Activated naive CD4-positive, alpha-beta T cell treated with anti-CD3 and anti-CD28 coated beads, Interleukin-2, amount 50 U/mL, for 24 hours (primary cell): ENCODE results near the gene EYA2.
"Not testable (repeated sequence)": the region's sequence is repeated elsewhere in the genome, so short reads cannot be mapped to it uniquely, and the experiment has no call there.

Experiments
- H3K27ac Mint-ChIP-seq: one replicate; pipeline ENCODE4 v1.8.0; 2021; ENCODE audit warnings: mild to moderate bottlenecking, mixed read lengths
- H3K27me3 Mint-ChIP-seq: one replicate; pipeline ENCODE4 v1.8.0; 2021; ENCODE audit warnings: mixed read lengths
- H3K36me3 Mint-ChIP-seq: one replicate; pipeline ENCODE4 v1.8.0; 2021; ENCODE audit warnings: mixed read lengths
- H3K4me1 Mint-ChIP-seq: one replicate; pipeline ENCODE4 v1.8.0; 2021; ENCODE audit warnings: mixed read lengths
- H3K4me3 Mint-ChIP-seq: one replicate; pipeline ENCODE4 v1.8.0; 2021; ENCODE audit warnings: mild to moderate bottlenecking, mixed read lengths
- H3K9me3 Mint-ChIP-seq: one replicate; pipeline ENCODE4 v1.8.0; 2021; ENCODE audit warnings: mixed read lengths

Gene EYA2

DNA sequence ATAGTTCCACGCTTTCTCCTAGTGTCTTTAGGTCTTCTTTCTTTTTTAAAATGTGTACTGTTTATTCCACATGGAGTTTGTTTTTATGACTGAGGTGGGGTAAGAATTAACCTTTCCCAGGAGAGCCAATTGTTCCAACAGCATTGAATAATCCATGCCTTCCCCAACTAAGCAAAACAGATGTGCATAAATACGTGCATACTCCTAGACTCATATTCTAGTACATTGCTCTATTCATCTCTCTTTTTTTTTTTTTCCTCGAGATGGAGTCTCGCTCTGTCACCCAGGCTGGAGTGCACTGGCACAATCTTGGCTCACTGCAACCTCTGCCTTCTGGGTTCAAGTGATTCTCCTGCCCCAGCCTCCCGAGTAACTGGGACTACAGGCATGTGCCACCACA, 14.7 kb upstream of the EYA2 start:
- H3K27me3 Mint-ChIP-seq: peaks cover 13% of the 10 kb centered on the region
- H3K9me3 Mint-ChIP-seq, H3K4me3 Mint-ChIP-seq, H3K27ac Mint-ChIP-seq, H3K4me1 Mint-ChIP-seq, H3K36me3 Mint-ChIP-seq: not testable (repeated sequence)

DNA sequence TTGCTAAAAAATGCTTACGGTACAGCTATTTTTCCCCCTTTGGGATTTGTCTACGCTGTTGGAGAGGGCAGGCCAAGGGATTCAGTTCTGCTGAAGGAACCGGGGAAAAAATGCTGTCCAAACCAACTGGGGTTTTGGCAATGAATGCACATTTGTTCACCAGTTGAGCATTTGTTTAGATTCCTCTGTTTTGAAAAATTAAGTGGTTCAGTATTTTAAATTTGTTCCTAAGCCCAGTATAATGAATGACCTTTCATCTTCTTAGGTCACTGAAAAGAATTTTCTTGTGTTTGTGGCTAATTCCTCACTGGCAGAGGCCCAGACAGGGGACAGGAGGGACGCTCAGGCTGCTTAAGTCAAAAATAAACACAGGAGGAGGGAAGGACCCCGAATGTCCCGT, 10.8 kb upstream of the EYA2 start:
- peaks cover 22% of the 10 kb centered on the region for H3K27me3 Mint-ChIP-seq
- no peaks in the 10 kb centered on the region for H3K36me3 Mint-ChIP-seq
- no peaks in the 10 kb centered on the region for H3K4me1 Mint-ChIP-seq
- no peak overlapping the region for H3K4me3 Mint-ChIP-seq
- peaks cover 4% of the 10 kb centered on the region for H3K9me3 Mint-ChIP-seq
- no peak overlapping the region for H3K27ac Mint-ChIP-seq

DNA sequence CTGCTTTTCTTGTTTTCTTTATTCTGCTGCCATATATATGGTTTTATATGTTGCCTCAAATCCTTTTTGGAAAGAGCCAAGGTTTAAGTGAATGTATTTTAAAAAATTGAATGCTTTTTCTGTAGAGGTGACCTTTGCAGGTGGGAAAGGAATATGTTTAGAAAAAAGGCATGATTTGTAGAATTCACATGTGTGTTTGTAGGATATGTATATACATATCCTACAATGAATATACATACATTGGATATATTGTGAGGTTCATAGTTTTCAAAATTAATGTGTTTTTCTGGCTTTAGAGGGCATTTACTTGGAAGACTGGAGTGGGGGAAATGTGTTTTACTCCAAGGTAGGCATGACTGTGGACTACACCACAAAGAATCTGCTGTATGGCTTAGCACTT, 4.0 kb upstream of the EYA2 start:
- H3K36me3 Mint-ChIP-seq: no peaks in the 10 kb centered on the region
- H3K4me1 Mint-ChIP-seq: no peaks in the 10 kb centered on the region
- peaks cover 3% of the 10 kb centered on the region for H3K9me3 Mint-ChIP-seq
- H3K4me3 Mint-ChIP-seq: no peak overlapping the region
- peaks cover 32% of the 10 kb centered on the region for H3K27me3 Mint-ChIP-seq
- no peak overlapping the region for H3K27ac Mint-ChIP-seq

DNA sequence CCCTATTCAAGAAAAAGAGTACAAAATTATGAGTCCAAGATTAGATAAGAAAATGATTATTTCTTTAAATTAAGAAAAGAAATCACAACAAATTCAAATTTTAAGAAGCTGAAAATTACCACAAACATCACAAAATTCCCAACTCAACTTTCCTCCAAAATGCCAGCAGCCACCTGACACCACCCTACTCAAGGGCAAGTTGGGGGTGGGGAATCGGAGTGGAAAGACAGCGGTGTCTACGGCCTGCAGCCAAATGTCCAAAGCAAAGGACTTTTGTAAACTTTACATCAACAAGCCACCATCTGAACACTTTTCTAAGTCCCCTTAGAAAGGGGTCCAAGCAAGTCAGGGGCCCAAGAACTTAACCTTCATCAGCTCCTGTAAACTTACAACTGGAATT, 1.6 kb upstream of the EYA2 start:
- Mint-ChIP-seq H3K4me1 (no peaks in the 10 kb centered on the region), H3K9me3 (no peaks in the 10 kb centered on the region), H3K36me3 (no peaks in the 10 kb centered on the region), H3K4me3 (no peak overlapping the region), H3K27me3 (peaks cover 43% of the 10 kb centered on the region), H3K27ac (no peak overlapping the region)

DNA sequence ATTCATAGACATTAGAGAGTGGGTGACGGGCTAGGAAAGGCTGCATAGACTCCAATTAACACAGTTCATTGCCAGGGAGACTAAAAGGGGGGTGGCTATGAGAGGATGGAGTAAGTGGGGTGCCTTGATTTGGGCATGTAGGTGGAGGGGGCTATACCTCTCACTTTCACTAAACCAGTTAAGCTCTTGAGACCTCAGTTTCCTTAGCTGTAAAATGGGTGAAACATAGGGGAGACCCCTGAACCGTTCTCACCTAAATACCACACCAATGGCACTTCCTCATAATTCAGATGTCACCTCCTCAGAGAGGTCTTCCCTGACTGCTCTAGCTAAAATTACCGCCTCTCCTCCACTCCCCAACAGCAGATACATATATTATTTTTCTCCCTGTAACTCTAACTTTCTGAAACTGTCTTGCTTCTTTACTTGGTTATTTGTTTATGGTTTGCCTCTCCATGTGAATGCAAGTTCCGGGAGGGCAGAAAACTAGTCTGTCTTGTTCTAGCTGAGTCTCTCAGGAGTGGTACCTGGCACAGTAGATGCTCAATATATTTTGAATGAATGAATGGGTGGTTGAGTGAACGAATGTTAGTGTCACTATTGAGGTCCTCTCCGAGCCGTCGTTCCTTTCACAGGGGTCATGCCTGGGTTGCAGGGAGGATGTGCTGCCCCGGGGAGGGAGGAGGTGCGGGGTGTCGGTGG, 615 bp upstream of the EYA2 start:
- Mint-ChIP-seq H3K4me1 (no peaks in the 10 kb centered on the region), H3K27me3 (peaks cover 50% of the 10 kb centered on the region), H3K36me3 (no peaks in the 10 kb centered on the region), H3K27ac (no peak overlapping the region), H3K9me3 (no peaks in the 10 kb centered on the region), H3K4me3 (no peak overlapping the region)

DNA sequence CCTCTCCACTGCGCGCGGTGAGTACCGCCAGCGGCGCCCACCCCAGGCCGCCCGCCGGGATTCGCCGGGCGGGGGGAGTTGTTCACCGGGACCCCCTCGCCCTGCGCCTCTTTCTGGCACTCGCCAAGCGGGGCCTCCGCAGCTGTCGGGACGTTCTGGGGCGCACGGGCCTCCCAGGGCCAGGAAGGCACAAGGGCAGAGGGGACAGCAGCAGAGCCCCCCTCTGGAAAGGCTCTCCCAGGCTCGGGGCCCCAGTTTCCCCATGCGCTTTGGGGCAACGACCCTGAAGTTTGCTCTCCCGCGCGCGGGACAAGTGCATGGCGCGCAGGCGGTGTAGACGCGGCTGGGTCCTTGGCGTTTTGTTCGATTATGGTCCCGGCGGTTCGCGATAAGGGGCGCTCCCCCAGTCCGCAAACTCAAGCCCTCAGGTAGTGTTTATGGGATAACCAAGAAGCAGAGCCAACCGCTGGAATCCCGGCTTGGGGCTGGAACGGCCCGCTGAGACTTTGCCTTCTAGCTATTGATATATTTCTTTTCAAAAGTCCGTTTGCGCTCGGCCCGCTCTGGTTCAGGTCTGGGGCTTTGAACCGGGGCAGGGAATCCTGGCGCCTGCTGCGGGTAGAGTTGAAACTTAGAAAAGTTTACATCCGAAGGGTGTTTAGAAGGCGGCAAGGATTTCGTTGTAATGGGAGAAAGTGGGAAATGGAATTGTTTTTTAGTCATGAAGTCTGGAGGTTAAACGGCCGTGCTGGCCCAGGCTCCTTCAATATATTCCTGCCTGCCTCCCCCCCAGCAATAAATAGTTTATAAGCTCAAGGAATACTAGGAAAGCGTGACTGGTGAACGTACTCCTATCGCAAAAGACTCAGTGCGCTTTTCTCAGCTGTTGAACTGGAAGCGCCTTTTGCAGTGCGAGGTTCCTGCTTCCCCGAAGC, 595 bp downstream of the EYA2 start:
- Mint-ChIP-seq H3K27me3 (peaks cover 49% of the 10 kb centered on the region), H3K27ac (no peak overlapping the region)

DNA sequence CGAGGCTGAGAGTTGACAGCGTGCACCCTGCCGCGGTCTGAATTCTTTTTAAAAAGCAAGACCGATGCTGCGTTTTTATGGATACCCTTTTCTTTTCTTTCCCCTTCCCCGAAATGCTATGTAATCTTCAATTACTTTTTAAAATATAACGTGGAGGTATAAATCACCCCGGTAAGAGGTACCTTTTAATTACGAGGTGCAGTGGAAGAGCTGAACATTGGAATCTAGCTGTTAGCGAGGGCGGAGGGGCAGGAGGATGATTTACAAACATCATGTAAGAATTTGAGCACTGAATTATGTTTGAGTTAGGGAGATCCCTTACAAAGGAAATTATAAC, 1.2 kb downstream of the EYA2 start:
- Mint-ChIP-seq H3K4me3 (no peak overlapping the region), H3K9me3 (no peaks in the 10 kb centered on the region), H3K27me3 (peaks cover 46% of the 10 kb centered on the region), H3K4me1 (no peaks in the 10 kb centered on the region), H3K27ac (no peak overlapping the region), H3K36me3 (no peaks in the 10 kb centered on the region)

More for the DNA sequence above, 595 bp downstream of the EYA2 start:
- H3K4me1 Mint-ChIP-seq: no peaks in the 10 kb centered on the region
- H3K36me3 Mint-ChIP-seq: no peaks in the 10 kb centered on the region
- no peaks in the 10 kb centered on the region for H3K9me3 Mint-ChIP-seq
- no peak overlapping the region for H3K4me3 Mint-ChIP-seq

DNA sequence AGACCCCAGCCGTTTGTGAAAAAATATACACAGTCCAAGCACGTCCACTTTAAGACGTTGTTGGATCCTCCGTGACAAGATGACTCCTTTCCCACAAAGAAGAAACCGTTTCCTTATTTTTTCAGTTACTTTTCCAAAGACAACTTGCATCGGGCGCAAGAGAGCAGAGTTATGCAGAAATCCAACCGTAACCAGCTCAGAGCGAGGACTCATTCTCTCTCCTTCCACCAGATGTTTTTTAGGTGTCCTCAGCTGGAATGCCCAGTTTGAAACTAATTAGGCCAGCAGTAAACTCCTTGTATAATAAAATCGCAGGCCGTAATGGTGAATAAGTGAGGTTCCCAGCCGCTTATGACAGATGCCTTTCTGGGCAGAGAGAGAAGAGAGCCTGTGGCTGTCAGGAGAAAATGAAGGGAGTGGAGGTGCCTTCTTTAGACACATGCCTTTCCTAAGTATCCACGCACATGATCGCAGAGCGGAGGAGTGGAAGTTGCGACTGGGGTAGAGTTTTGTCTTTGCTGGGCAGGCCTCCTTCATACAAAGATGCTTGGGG, 2.8 kb downstream of the EYA2 start:
- H3K27ac Mint-ChIP-seq: no peak overlapping the region
- H3K9me3 Mint-ChIP-seq: no peaks in the 10 kb centered on the region
- no peaks in the 10 kb centered on the region for H3K4me1 Mint-ChIP-seq
- H3K36me3 Mint-ChIP-seq: no peaks in the 10 kb centered on the region
- H3K27me3 Mint-ChIP-seq: peaks cover 43% of the 10 kb centered on the region
- H3K4me3 Mint-ChIP-seq: no peak overlapping the region

DNA sequence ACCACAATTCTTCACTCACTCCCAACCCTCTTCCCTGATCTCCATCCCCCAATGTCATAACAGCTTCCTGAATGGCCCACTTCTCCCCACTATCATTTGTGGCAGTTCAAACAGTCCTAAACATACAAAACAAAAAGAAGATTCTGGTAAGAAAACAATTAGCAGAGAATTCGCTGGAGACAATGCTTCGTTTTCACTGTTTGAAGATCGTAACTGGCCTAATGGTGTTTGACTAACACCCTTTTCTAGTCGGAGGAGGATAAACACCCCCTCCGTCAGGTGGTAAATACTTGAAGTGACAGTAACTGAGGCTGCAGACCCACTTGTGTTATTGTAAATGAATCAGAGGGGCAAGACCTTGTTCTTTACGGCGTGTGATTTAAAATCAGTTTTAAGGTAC, 3.8 kb downstream of the EYA2 start:
- peaks cover 39% of the 10 kb centered on the region for H3K27me3 Mint-ChIP-seq
- H3K4me3 Mint-ChIP-seq: no peak overlapping the region
- no peaks in the 10 kb centered on the region for H3K9me3 Mint-ChIP-seq
- H3K36me3 Mint-ChIP-seq: no peaks in the 10 kb centered on the region
- H3K4me1 Mint-ChIP-seq: no peaks in the 10 kb centered on the region
- H3K27ac Mint-ChIP-seq: no peak overlapping the region

DNA sequence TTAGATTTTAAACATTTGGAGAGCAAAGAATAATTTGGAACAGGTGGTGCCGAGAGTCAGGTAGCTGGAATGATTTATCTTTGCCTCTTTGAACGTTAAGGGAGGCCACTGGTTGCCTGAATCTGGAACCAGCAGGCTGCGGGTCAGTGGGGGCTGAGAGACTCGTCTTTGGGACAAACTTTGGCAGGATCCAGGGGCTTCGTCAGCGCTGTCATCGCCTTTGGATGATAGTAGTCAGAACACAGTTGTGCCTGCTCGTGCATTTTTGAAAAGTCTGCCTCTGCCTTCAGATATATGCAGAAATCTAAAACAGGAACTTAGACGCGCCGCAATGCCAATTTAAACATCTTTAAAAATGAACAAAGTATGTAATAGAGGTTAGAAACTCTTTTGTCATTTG, 5.0 kb downstream of the EYA2 start:
- H3K36me3 Mint-ChIP-seq: no peaks in the 10 kb centered on the region
- H3K4me3 Mint-ChIP-seq: no peak overlapping the region
- H3K4me1 Mint-ChIP-seq: no peaks in the 10 kb centered on the region
- H3K9me3 Mint-ChIP-seq: no peaks in the 10 kb centered on the region
- no peak overlapping the region for H3K27ac Mint-ChIP-seq
- peaks cover 30% of the 10 kb centered on the region for H3K27me3 Mint-ChIP-seq

DNA sequence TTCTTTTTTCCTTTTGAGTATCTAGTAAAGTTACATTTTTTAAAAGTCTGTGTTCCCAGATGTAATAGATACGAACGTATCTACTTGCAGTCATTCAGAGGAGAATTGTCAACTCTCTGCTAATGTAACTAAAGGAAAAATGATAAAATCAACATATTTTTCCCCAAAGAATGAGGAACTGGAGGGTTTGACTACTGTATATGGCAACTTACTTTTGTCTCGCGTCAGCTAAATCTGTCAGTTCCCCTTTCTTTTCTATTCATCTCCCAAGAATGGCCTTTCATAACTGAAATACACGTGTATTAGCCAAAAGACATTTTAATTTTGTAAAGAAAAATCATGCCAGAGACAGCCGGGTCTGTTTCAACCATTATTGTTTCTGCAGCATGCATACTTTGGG, 5.4 kb downstream of the EYA2 start:
- H3K27me3 Mint-ChIP-seq: peaks cover 30% of the 10 kb centered on the region
- H3K27ac Mint-ChIP-seq: no peak overlapping the region
- no peaks in the 10 kb centered on the region for H3K4me1 Mint-ChIP-seq
- H3K4me3 Mint-ChIP-seq: no peak overlapping the region
- H3K9me3 Mint-ChIP-seq: no peaks in the 10 kb centered on the region
- H3K36me3 Mint-ChIP-seq: no peaks in the 10 kb centered on the region

DNA sequence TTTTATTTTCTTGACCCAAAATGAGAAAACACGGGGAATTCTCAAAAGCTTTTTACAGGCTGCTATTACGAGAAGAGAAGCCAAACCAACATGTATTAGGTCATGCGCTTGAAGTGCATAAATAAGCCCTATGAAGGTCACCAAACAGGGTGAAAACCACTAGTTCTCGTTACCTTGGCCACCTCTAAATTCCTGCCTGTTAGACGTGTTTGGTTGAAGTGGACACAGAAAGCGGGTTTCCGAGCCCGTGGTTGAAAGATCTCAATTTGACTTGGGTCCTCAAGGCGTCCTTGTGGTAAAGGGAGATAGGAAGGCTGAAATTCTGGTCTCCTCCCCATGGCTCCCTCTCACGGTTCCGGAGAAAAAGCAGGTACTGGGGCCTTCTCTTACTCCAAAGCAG, 6.2 kb downstream of the EYA2 start:
- Mint-ChIP-seq H3K4me1 (no peaks in the 10 kb centered on the region), H3K36me3 (no peaks in the 10 kb centered on the region), H3K9me3 (no peaks in the 10 kb centered on the region), H3K27me3 (peaks cover 27% of the 10 kb centered on the region), H3K27ac (no peak overlapping the region), H3K4me3 (no peak overlapping the region)

DNA sequence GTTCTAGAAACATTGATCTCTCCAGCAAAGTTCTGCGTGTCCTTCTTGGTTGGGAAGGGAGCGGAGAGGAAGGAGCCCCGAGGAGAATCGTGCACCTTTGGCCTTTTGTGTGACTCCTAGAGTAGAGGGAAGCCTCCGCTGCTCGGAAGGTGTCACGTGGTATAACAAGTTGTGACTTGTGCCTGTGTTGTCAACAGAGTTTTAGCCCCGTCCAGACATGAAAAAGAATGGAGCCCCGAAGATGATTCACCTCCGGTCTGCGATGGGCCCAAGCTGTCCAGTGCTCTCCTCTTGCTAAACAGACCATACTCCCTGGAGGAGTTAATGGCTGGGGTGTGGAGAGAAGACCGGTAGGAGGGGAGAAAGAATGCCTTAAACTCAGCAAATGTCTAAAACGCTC, 7.0 kb downstream of the EYA2 start:
- no peaks in the 10 kb centered on the region for H3K36me3 Mint-ChIP-seq
- peaks cover 18% of the 10 kb centered on the region for H3K27me3 Mint-ChIP-seq
- H3K27ac Mint-ChIP-seq: no peak overlapping the region
- H3K4me3 Mint-ChIP-seq: no peak overlapping the region
- no peaks in the 10 kb centered on the region for H3K4me1 Mint-ChIP-seq
- H3K9me3 Mint-ChIP-seq: no peaks in the 10 kb centered on the region

DNA sequence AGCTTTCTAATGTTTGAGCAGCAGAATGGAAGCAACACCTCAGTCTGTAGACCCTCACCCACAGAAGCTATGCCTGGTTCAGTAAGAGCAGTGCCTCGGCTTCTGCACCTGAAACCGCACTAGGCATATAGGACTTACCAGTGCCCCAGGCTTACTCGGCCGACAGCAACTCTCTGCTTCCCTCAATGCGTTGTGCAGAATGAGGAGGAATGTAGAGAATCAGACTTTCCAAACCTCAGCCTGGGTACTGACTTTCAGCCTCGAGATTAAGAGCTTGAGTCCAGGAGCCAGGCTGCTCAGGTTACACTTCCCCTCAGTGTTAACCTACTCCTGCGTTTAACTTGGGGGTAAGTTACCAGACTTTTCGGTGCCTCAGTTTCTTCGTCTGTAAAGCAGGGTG, 8.6 kb downstream of the EYA2 start:
- no peaks in the 10 kb centered on the region for H3K36me3 Mint-ChIP-seq
- no peaks in the 10 kb centered on the region for H3K9me3 Mint-ChIP-seq
- no peak overlapping the region for H3K27ac Mint-ChIP-seq
- H3K4me1 Mint-ChIP-seq: no peaks in the 10 kb centered on the region
- H3K27me3 Mint-ChIP-seq: peaks cover 8% of the 10 kb centered on the region
- no peak overlapping the region for H3K4me3 Mint-ChIP-seq

DNA sequence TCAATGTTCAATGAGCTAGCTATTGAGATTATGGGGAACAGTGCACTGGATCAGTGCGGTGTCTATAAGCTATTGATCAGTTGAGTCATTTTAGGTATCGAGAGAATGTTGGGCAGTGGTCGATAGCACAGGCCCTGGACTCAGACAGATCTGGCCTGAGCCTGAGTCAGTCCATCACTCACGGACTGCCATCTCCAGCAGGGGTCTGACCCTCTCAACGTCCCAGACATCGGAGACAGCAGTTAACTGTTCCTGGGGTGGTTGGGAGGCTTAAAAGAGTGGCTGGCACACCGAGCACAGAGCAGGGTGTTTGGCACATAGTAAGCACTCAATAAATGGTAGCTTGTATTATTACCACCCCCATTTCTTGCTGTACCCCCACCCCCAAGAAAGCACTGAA, 9.3 kb downstream of the EYA2 start:
- H3K4me1 Mint-ChIP-seq: no peaks in the 10 kb centered on the region
- H3K9me3 Mint-ChIP-seq: no peaks in the 10 kb centered on the region
- no peaks in the 10 kb centered on the region for H3K36me3 Mint-ChIP-seq
- H3K4me3 Mint-ChIP-seq: no peak overlapping the region
- H3K27me3 Mint-ChIP-seq: peaks cover 3% of the 10 kb centered on the region
- no peak overlapping the region for H3K27ac Mint-ChIP-seq

DNA sequence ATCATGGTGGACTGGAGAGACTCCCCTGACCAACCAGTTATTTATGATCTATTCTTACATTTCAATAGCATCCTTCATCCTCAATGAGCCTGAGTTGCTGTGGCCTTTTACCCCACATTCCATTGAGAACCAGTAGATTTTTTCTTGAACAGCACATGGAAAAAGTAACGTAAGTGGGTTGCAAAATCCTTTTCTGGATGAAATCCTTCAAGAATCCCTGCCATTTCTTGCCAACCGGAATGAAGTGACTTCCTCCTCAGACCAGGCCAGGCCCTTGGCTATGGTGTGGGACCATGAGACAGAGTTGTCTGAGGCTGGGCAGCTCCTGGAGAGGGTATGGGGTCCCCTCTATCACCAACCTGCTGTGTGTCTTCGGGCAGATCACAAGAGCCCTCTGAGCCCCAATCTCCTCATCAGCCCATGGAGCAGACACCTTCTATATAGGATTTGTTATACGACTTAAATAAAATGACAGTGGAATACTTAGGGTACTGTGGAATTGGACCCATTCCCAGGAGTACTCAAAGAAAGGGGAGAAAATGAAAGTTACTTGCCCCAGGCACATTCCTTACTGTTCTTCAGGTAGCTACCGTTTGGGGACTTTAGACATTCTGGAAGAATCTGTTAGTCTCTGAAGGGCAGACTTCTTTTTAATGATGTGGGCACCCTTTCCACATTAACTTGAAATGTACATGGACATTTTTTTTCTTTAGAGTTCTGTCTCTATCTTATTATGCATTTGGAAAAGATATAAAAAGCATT, 10.9 kb downstream of the EYA2 start:
- Mint-ChIP-seq H3K36me3 (no peaks in the 10 kb centered on the region), H3K9me3 (no peaks in the 10 kb centered on the region), H3K27ac (no peak overlapping the region), H3K4me1 (no peaks in the 10 kb centered on the region), H3K27me3 (peaks cover 2% of the 10 kb centered on the region), H3K4me3 (no peak overlapping the region)
